Common myeloid progenitor, CD34-positive (primary cell): ENCODE measurements around the gene COL4A3.
A peak's percentile ranks its signal among the peaks of the same experiment; 100 is the strongest.

Source experiments
- CTCF ChIA-PET: fragments of 350-600 bp; sonication (Branson Sonifier 250); formaldehyde crosslinking; loops from one replicate; lab custom pipeline; 2021; ENCODE audit warnings: antibody characterized with exemption; lab: Charles Lee
- POLR2A ChIA-PET: fragments of 350-600 bp; sonication (Branson Sonifier 250); formaldehyde crosslinking; loops from one replicate; lab custom pipeline; 2021; ENCODE audit warnings: antibody characterized with exemption; lab: Charles Lee
- DNase-seq, 3 donors: peaks; one replicate each; pipeline versions ENCODE4 v3.0.0 to v3.0.0-alpha.2; 2013
- H3K27ac ChIP-seq, 2 experiments: 1 replicate in 1 of 2; 2 replicates in 1 of 2; pipeline ENCODE4 v1.7.0; 2013; ENCODE audit warnings: inconsistent platforms in 2 of 2, low read length in 2 of 2, mild to moderate bottlenecking in 2 of 2, low read depth in 1 of 2, moderate library complexity in 1 of 2; ENCODE audit not compliant: severe bottlenecking in 2 of 2, insufficient read depth in 1 of 2, poor library complexity in 1 of 2
- H3K27me3 ChIP-seq, 5 experiments: replicated peaks in 2 of 5; 1 replicate in 3 of 5; 2 replicates in 2 of 5; pipeline versions ENCODE4 v1.6.1 to v1.7.0; 2013; ENCODE audit warnings: low read length in 4 of 5, mild to moderate bottlenecking in 2 of 5, moderate library complexity in 2 of 5, inconsistent platforms in 1 of 5; ENCODE audit not compliant: insufficient read depth in 5 of 5, control insufficient read depth in 4 of 5
- H3K36me3 ChIP-seq, 4 experiments: 1 replicate in 2 of 4; 2 replicates in 2 of 4; pipeline versions ENCODE4 v1.6.1 to v1.7.0; 2013; ENCODE audit warnings: low read length in 3 of 4, control low read depth in 1 of 4, mild to moderate bottlenecking in 1 of 4; ENCODE audit not compliant: control insufficient read depth in 4 of 4, insufficient read depth in 4 of 4
- H3K4me1 ChIP-seq, 4 experiments: 1 replicate in 3 of 4; 2 replicates in 1 of 4; pipeline versions ENCODE4 v1.6.1 to v1.7.1; 2013; ENCODE audit warnings: low read length in 3 of 4, mild to moderate bottlenecking in 3 of 4, control low read depth in 1 of 4, inconsistent platforms in 1 of 4, moderate library complexity in 1 of 4; ENCODE audit not compliant: control insufficient read depth in 4 of 4, insufficient read depth in 4 of 4; ENCODE audit errors: control extremely low read depth in 1 of 4
- H3K4me3 ChIP-seq, 7 experiments: 1 replicate in 4 of 7; 2 replicates in 3 of 7; pipeline versions ENCODE4 v1.5.1 to v1.7.0; 2013; ENCODE audit warnings: mild to moderate bottlenecking in 7 of 7, low read length in 6 of 7, moderate library complexity in 6 of 7, inconsistent platforms in 2 of 7, low read depth in 2 of 7, control low read depth in 1 of 7; ENCODE audit not compliant: insufficient read depth in 4 of 7, control insufficient read depth in 1 of 7; ENCODE audit errors: extremely low read depth in 1 of 7
- H3K9me3 ChIP-seq, 5 experiments: 1 replicate in 4 of 5; 2 replicates in 1 of 5; pipeline versions ENCODE4 v1.6.1 to v1.7.1; 2013; ENCODE audit warnings: low read length in 4 of 5, mild to moderate bottlenecking in 2 of 5, inconsistent platforms in 1 of 5, low read depth in 1 of 5, moderate library complexity in 1 of 5; ENCODE audit not compliant: control insufficient read depth in 4 of 5, insufficient read depth in 2 of 5; ENCODE audit errors: control extremely low read depth in 1 of 5
- WGBS: methylation state at CpG from one replicate; pipeline ENCODE4 v1.1.5; 2013; ENCODE audit not compliant: insufficient coverage; 5-methylcytosine and 5-hydroxymethylcytosine counted together

Gene COL4A3

DNA sequence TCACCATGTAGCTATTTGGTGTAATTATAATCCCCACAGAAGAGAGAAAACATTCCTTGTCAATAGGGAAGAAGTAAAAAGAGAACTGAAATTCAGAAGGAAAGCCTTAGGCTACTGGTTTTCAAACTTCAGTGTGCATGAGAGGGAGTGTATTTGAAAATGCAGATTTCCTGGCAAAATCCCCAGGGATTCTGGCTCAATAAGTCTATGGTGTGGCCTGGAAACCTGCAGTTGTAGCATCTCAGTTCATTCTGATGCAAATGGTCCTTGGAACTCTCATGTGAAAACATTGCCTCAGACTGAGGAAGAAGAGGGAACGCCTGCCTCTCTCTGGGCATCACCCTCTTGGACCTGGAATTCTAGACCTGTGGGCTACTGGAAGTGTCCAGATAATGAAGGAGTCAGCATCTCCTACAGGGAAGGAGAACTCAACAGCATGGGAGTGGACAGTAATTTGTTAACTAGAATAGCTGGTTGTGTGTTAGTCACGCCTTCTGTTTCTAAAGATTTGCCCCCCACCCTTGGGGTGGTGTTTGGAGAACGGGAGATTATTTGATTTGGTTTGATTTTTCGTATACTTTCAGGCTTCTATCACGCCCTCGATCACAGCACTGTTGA is 21.3 kb downstream of the COL4A3 start:
- WGBS = 100% methylated on average over 1 of the region's 6 CpGs
- peaks cover 0 to 11% (median 3%) of the 10 kb centered on the region in 5 experiments for H3K27me3 ChIP-seq
- H3K27ac ChIP-seq = no peak overlapping the region
- no peak overlapping the region for H3K4me3 ChIP-seq
- CTCF ChIA-PET = no interaction called here
- no peaks in the 10 kb centered on the region for H3K4me1 ChIP-seq
- DNase-seq = no peak
- POLR2A ChIA-PET = no interaction called here
- H3K9me3 ChIP-seq = no peaks in the 10 kb centered on the region
- H3K36me3 ChIP-seq = no peaks in the 10 kb centered on the region

GRCh38 chr2:227186751-227187150 is 22.3 kb downstream of the COL4A3 start:
- WGBS = 20% methylated on average over 1 of the region's 1 CpG
- CTCF ChIA-PET = no interaction called here

DNA sequence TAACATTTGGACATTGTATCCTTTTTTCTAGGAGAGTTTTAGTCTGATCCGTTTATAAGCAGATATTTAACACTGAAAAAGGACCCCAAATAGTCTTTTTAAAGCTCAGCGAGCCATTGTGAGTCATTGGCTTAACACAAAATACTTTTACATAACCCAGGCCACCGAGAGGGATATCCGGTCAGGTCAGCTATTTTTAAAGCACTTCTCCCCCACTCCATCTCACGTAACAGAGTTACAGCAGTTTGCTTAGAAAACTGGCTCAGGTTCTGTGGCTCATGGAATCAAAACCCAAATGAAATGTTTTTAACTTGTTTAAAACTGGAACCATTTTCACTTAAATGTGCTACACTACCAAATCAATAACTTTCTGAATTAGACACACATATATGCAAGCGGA is 23.9 kb downstream of the COL4A3 start:
- no peaks in the 10 kb centered on the region for H3K36me3 ChIP-seq
- H3K27ac ChIP-seq = no peak overlapping the region
- CTCF ChIA-PET = no interaction called here
- peaks cover 0 to 11% (median 2%) of the 10 kb centered on the region in 5 experiments for H3K27me3 ChIP-seq
- no peak overlapping the region for H3K4me3 ChIP-seq
- H3K9me3 ChIP-seq = no peaks in the 10 kb centered on the region
- POLR2A ChIA-PET = no interaction called here
- no peak for DNase-seq
- no peaks in the 10 kb centered on the region for H3K4me1 ChIP-seq
- WGBS = 47% methylated on average over 4 of the region's 6 CpGs

More at GRCh38 chr2:227186751-227187150, 22.3 kb downstream of the COL4A3 start:
- Histone ChIP-seq H3K27me3 (peaks cover 0 to 11% (median 2%) of the 10 kb centered on the region in 5 experiments), H3K4me1 (no peaks in the 10 kb centered on the region), H3K27ac (no peak overlapping the region), H3K9me3 (no peaks in the 10 kb centered on the region), H3K4me3 (no peak overlapping the region), H3K36me3 (no peaks in the 10 kb centered on the region)
- no peak for DNase-seq
- POLR2A ChIA-PET = no interaction called here

DNA sequence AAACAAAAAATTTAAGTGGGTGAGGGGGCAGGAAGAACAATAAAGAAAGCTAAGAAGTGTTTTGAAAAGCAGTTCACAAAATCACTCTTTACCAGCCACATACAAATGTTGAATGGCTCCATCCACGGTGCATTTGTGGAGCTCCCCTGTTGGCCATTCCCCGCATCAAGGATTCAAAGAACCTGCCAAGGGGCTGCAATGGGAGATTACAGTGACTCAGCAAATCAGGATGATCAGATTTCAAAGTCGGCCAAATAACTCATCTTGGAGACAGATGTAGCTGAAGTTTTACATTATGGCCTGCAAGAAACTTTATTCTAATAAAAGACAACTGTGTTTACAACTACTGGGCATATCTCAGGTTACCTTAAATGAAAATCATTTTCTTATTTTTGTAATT is 26.9 kb downstream of the COL4A3 start:
- WGBS = 86% methylated on average over 2 of the region's 3 CpGs
- CTCF ChIA-PET = no interaction called here
- Histone ChIP-seq H3K4me3 (no peak overlapping the region), H3K27me3 (peaks cover 0 to 8% (median 2%) of the 10 kb centered on the region in 5 experiments), H3K9me3 (no peaks in the 10 kb centered on the region), H3K36me3 (no peaks in the 10 kb centered on the region), H3K27ac (no peak overlapping the region), H3K4me1 (no peaks in the 10 kb centered on the region)
- DNase-seq = peak in 1 of 3 donors; percentile 2
- POLR2A ChIA-PET = no interaction called here

DNA sequence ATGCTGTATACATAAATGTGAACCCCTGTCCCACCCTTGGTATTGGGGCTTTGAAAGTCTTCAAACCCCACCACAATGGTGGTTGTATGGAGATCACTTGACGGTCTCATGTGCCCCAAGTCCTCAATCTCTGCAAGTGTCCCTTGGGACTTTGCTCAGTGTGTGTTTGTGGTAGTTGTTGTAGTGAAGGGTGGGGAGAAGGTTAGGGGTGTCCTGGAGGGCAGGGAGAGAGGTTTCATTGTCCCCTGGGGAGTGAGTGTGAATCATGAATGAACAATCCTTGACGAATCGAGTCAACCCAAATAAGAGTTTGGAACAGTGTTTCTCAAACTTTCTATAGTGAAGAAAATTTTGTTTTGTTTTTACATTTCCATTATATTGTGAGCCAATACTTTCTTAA is 28.1 kb downstream of the COL4A3 start:
- CTCF ChIA-PET = no interaction called here
- Histone ChIP-seq H3K27me3 (peaks cover 0 to 6% (median 2%) of the 10 kb centered on the region in 5 experiments), H3K9me3 (no peaks in the 10 kb centered on the region), H3K27ac (no peak overlapping the region), H3K36me3 (no peaks in the 10 kb centered on the region), H3K4me3 (no peak overlapping the region), H3K4me1 (no peaks in the 10 kb centered on the region)
- WGBS = no CpG with 5 or more reads among the region's 3 CpGs
- POLR2A ChIA-PET = interaction anchor here (0.6 kb wide), 1 partner anchor 95 kb away, joined by 3 read pairs; no protein-coding TSS in a partner anchor
- DNase-seq = no peak

DNA sequence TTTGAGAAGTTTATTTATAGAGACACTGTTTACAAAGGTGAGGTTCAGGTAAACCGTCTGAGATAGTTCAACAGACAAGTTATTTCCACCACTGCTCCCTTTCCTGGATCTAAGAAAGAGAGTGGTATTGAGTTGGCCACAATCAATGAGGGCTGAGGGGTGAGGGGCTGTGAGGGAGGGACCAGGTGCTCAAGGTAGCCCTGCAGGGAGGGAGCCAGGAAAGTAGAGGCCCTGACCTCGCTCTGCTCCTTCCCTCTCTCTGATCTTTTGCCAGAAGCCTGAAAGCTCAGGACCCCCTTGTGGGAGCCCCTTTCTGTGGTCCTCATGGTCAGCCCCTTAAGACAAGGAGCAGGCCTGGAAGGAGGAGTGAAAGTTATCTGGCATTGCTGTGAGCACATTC is 29.8 kb downstream of the COL4A3 start:
- no peak for DNase-seq
- POLR2A ChIA-PET = no interaction called here
- Histone ChIP-seq H3K27me3 (peaks cover 0 to 2% (median 0%) of the 10 kb centered on the region in 5 experiments), H3K4me3 (no peak overlapping the region), H3K27ac (no peak overlapping the region), H3K4me1 (no peaks in the 10 kb centered on the region), H3K36me3 (no peaks in the 10 kb centered on the region), H3K9me3 (no peaks in the 10 kb centered on the region)
- 100% methylated on average over 1 of the region's 2 CpGs for WGBS
- CTCF ChIA-PET = no interaction called here

GRCh38 chr2:227198866-227199265 is 34.4 kb downstream of the COL4A3 start:
- 96% methylated on average over 2 of the region's 3 CpGs for WGBS
- Histone ChIP-seq H3K27me3 (no peaks in the 10 kb centered on the region), H3K4me3 (no peak overlapping the region)

More at GRCh38 chr2:227198866-227199265, 34.4 kb downstream of the COL4A3 start:
- Histone ChIP-seq H3K4me1 (no peaks in the 10 kb centered on the region), H3K9me3 (no peaks in the 10 kb centered on the region), H3K27ac (no peak overlapping the region), H3K36me3 (no peaks in the 10 kb centered on the region)
- ChIA-PET POLR2A (no interaction called here), CTCF (no interaction called here)
- no peak for DNase-seq
